Measurements from ENCODE around the gene GALM.
"Not testable (repeated sequence)": the region's sequence is repeated elsewhere in the genome, so short reads cannot be mapped to it uniquely, and the experiment has no call there.

The GALM gene

GRCh38 chr2:38751596-38752410, 85.9 kb downstream of the GALM start:
- TF ChIP-seq CTCF (IDR thresholded peaks at IDR 0.05), result no peak
- Mint-ChIP-seq H3K9me3 (peaks cover 1% of the 10 kb centered on the region), H3K36me3 (ENCODE audit: low read depth) (peaks cover 38% of the 10 kb centered on the region), H3K4me1 (peaks cover 43% of the 10 kb centered on the region), H3K27me3 (ENCODE audit: low read depth, poor library complexity) (no peaks in the 10 kb centered on the region), H3K4me3 (peak overlapping the region; percentile 99), H3K27ac (peak overlapping the region; percentile 100)
- no peak for DNase-seq

- no peak overlapping the region for H3K4me3 Mint-ChIP-seq
- peaks cover 20% of the 10 kb centered on the region for H3K4me1 Mint-ChIP-seq
- no peaks in the 10 kb centered on the region for H3K27me3 Mint-ChIP-seq (ENCODE audit: low read depth, poor library complexity)
- TF ChIP-seq CTCF (IDR thresholded peaks at IDR 0.05), result no peak
- H3K9me3 Mint-ChIP-seq, result peaks cover 4% of the 10 kb centered on the region
- H3K27ac Mint-ChIP-seq, result no peak overlapping the region
- no peak for DNase-seq
- peaks cover 16% of the 10 kb centered on the region for H3K36me3 Mint-ChIP-seq (ENCODE audit: low read depth)
Observed at GRCh38 chr2:38754049-38754448, 88.1 kb downstream of the GALM start.

- Mint-ChIP-seq H3K27me3 (ENCODE audit: low read depth, poor library complexity) (no peaks in the 10 kb centered on the region), H3K27ac (no peak overlapping the region), H3K4me3 (no peak overlapping the region), H3K4me1 (peaks cover 16% of the 10 kb centered on the region), H3K9me3 (peaks cover 4% of the 10 kb centered on the region), H3K36me3 (ENCODE audit: low read depth) (peaks cover 11% of the 10 kb centered on the region)
- TF ChIP-seq CTCF (IDR thresholded peaks at IDR 0.05), result no peak
- no peak for DNase-seq
Observed at GRCh38 chr2:38754506-38754905, 88.6 kb downstream of the GALM start.

GRCh38 chr2:38755891-38756290, 90.0 kb downstream of the GALM start:
- not testable (repeated sequence) for H3K36me3 Mint-ChIP-seq (ENCODE audit: low read depth); H3K27ac Mint-ChIP-seq; H3K9me3 Mint-ChIP-seq; H3K4me3 Mint-ChIP-seq; H3K27me3 Mint-ChIP-seq (ENCODE audit: low read depth, poor library complexity); DNase-seq
- H3K4me1 Mint-ChIP-seq, result peaks cover 10% of the 10 kb centered on the region

- DNase-seq, result no peak
- no peak for TF ChIP-seq CTCF (IDR thresholded peaks at IDR 0.05)
- Mint-ChIP-seq H3K27me3 (ENCODE audit: low read depth, poor library complexity) (peaks cover 6% of the 10 kb centered on the region), H3K4me3 (no peak overlapping the region), H3K27ac (no peak overlapping the region), H3K4me1 (no peaks in the 10 kb centered on the region), H3K9me3 (no peaks in the 10 kb centered on the region), H3K36me3 (ENCODE audit: low read depth) (no peaks in the 10 kb centered on the region)
Observed at GRCh38 chr2:38763228-38763627, 97.3 kb downstream of the GALM start.

- TF ChIP-seq CTCF (IDR thresholded peaks at IDR 0.05), result no peak
- no peak overlapping the region for H3K4me3 Mint-ChIP-seq
- peaks cover 6% of the 10 kb centered on the region for H3K27me3 Mint-ChIP-seq (ENCODE audit: low read depth, poor library complexity)
- no peak for DNase-seq
- H3K4me1 Mint-ChIP-seq, result no peaks in the 10 kb centered on the region
- no peak overlapping the region for H3K27ac Mint-ChIP-seq
- H3K9me3 Mint-ChIP-seq, result no peaks in the 10 kb centered on the region
- no peaks in the 10 kb centered on the region for H3K36me3 Mint-ChIP-seq (ENCODE audit: low read depth)
Observed at GRCh38 chr2:38763728-38764127, 97.8 kb downstream of the GALM start.

Data from nephron progenitor cell (in vitro differentiated cells).